ENCODE measurements around the gene LIMS2.

GRCh38 chr2:127681976-127682857 lies 6.9 kb upstream of the LIMS2 start:
- TF ChIP-seq CTCF (conservative IDR thresholded peaks at IDR 0.05; ENCODE audit: low read length), result no peak
- no peak for TF ChIP-seq EZH2phosphoT487 (IDR thresholded peaks at IDR 0.05; ENCODE audit: borderline replicate concordance)

Measured in Loucy (cell line).